IPS-11a (cell line): ENCODE results near the gene PNPLA1.

ENCODE experiments used
- H3K4me3 ChIP-seq: one replicate; pipeline ENCODE4 v1.5.1; 2013; ENCODE audit warnings: low read depth, low read length, control low read depth

Gene PNPLA1

GRCh38 chr6:36314221-36315014 is 44.6 kb downstream of the PNPLA1 start:
- no peak overlapping the region for H3K4me3 ChIP-seq

- no peak overlapping the region for H3K4me3 ChIP-seq
These were observed 46.1 kb downstream of the PNPLA1 start for GRCh38 chr6:36315921-36316320.

GRCh38 chr6:36317623-36318022 is 47.8 kb downstream of the PNPLA1 start:
- no peak overlapping the region for H3K4me3 ChIP-seq

GRCh38 chr6:36318690-36319435 is 49.0 kb downstream of the PNPLA1 start:
- no peak overlapping the region for H3K4me3 ChIP-seq

GRCh38 chr6:36319436-36319762 is 49.5 kb downstream of the PNPLA1 start:
- no peak overlapping the region for H3K4me3 ChIP-seq

GRCh38 chr6:36319821-36320220 is 50.0 kb downstream of the PNPLA1 start:
- no peak overlapping the region for H3K4me3 ChIP-seq

GRCh38 chr6:36320475-36320874 is 50.6 kb downstream of the PNPLA1 start:
- no peak overlapping the region for H3K4me3 ChIP-seq

GRCh38 chr6:36322591-36322990 is 52.7 kb downstream of the PNPLA1 start:
- no peak overlapping the region for H3K4me3 ChIP-seq

- H3K4me3 ChIP-seq: no peak overlapping the region
These were observed 53.2 kb downstream of the PNPLA1 start for GRCh38 chr6:36323062-36323461.

GRCh38 chr6:36324191-36324590 is 54.3 kb downstream of the PNPLA1 start:
- H3K4me3 ChIP-seq: no peak overlapping the region

GRCh38 chr6:36324715-36325114 is 54.9 kb downstream of the PNPLA1 start:
- no peak overlapping the region for H3K4me3 ChIP-seq

- H3K4me3 ChIP-seq: no peak overlapping the region
These were observed 56.6 kb downstream of the PNPLA1 start for GRCh38 chr6:36326356-36326995.

- H3K4me3 ChIP-seq: no peak overlapping the region
These were observed 57.5 kb downstream of the PNPLA1 start for GRCh38 chr6:36327226-36327918.

- H3K4me3 ChIP-seq: no peak overlapping the region
These were observed 58.0 kb downstream of the PNPLA1 start for GRCh38 chr6:36327919-36328236.

- H3K4me3 ChIP-seq: no peak overlapping the region
These were observed 58.7 kb downstream of the PNPLA1 start for GRCh38 chr6:36328600-36328999.

GRCh38 chr6:36329798-36330291 is 60.0 kb downstream of the PNPLA1 start:
- no peak overlapping the region for H3K4me3 ChIP-seq

GRCh38 chr6:36330366-36330765 is 60.5 kb downstream of the PNPLA1 start:
- H3K4me3 ChIP-seq: no peak overlapping the region

- no peak overlapping the region for H3K4me3 ChIP-seq
These were observed 61.5 kb downstream of the PNPLA1 start for GRCh38 chr6:36331381-36331780.

GRCh38 chr6:36333171-36333895 is 63.5 kb downstream of the PNPLA1 start:
- no peak overlapping the region for H3K4me3 ChIP-seq

GRCh38 chr6:36333931-36334725 is 64.3 kb downstream of the PNPLA1 start:
- no peak overlapping the region for H3K4me3 ChIP-seq
